CD4-positive, alpha-beta T cell treated with Interleukin-6 at 100 ng/mL for 8 hours (primary cell): ENCODE measurements around the gene NUAK1.
"Not testable (repeated sequence)": the region's sequence is repeated elsewhere in the genome, so short reads cannot be mapped to it uniquely, and the experiment has no call there.

Experiments
- DNase-seq: peaks from one replicate; pipeline ENCODE4 v3.0.0-alpha.2; 2020; ENCODE audit warnings: mixed read lengths, low spot score

The NUAK1 gene

GRCh38 chr12:106146987-106147386 is 8.2 kb upstream of the NUAK1 start:
- DNase-seq, result no peak

- no peak for DNase-seq
Measured at GRCh38 chr12:106145539-106146447, 7.0 kb upstream of the NUAK1 start.

GRCh38 chr12:106144847-106145246 is 6.1 kb upstream of the NUAK1 start:
- DNase-seq, result no peak

- DNase-seq, result no peak
Measured at GRCh38 chr12:106142591-106143261, 4.0 kb upstream of the NUAK1 start.

- DNase-seq, result not testable (repeated sequence)
Measured at GRCh38 chr12:106141920-106142319, 3.2 kb upstream of the NUAK1 start.

GRCh38 chr12:106141452-106141851 is 2.7 kb upstream of the NUAK1 start:
- DNase-seq, result no peak

GRCh38 chr12:106141003-106141402 is 2.2 kb upstream of the NUAK1 start:
- no peak for DNase-seq

- no peak for DNase-seq
Measured at GRCh38 chr12:106140223-106140986, 1.7 kb upstream of the NUAK1 start.

- no peak for DNase-seq
Measured at GRCh38 chr12:106139422-106140171, 843 bp upstream of the NUAK1 start.

GRCh38 chr12:106138357-106138632 is 459 bp downstream of the NUAK1 start:
- no peak for DNase-seq

- DNase-seq, result no peak
Measured at GRCh38 chr12:106137530-106138356, 1.0 kb downstream of the NUAK1 start.

- peak; percentile 51 for DNase-seq
Measured at GRCh38 chr12:106136263-106136662, 2.5 kb downstream of the NUAK1 start.

- no peak for DNase-seq
Measured at GRCh38 chr12:106135781-106136180, 3.0 kb downstream of the NUAK1 start.

GRCh38 chr12:106135075-106135474 is 3.7 kb downstream of the NUAK1 start:
- no peak for DNase-seq

- no peak for DNase-seq
Measured at GRCh38 chr12:106134294-106134949, 4.3 kb downstream of the NUAK1 start.

- DNase-seq, result no peak
Measured at GRCh38 chr12:106133136-106134087, 5.3 kb downstream of the NUAK1 start.

- DNase-seq, result no peak
Measured at GRCh38 chr12:106132175-106133135, 6.3 kb downstream of the NUAK1 start.

GRCh38 chr12:106131676-106132075 is 7.1 kb downstream of the NUAK1 start:
- no peak for DNase-seq
